DOHH2 (cell line): ENCODE measurements around the gene WFIKKN2.

Experiments
- EZH2phosphoT487 ChIP-seq: fragments of 200-600 bp; sonication (generic); IDR thresholded peaks from 2 replicates; pipeline ENCODE4 v1.6.1; 2017; ENCODE audit warnings: borderline replicate concordance, mild to moderate bottlenecking, antibody characterized with exemption, low read length, moderate library complexity, mixed read lengths
- TF ChIP-seq, protein P1 (sequence below): fragments of 200-600 bp; sonication (generic); IDR thresholded peaks from one replicate; pipeline ENCODE4 v1.5.1; 2014; ENCODE audit warnings: antibody characterized with exemption, mild to moderate bottlenecking, low read depth, low read length; ENCODE audit not compliant: poor library complexity, severe bottlenecking

GRCh38 chr17:50877838-50878237 lies 42.5 kb downstream of the WFIKKN2 start:
- TF ChIP-seq, protein P1, sequence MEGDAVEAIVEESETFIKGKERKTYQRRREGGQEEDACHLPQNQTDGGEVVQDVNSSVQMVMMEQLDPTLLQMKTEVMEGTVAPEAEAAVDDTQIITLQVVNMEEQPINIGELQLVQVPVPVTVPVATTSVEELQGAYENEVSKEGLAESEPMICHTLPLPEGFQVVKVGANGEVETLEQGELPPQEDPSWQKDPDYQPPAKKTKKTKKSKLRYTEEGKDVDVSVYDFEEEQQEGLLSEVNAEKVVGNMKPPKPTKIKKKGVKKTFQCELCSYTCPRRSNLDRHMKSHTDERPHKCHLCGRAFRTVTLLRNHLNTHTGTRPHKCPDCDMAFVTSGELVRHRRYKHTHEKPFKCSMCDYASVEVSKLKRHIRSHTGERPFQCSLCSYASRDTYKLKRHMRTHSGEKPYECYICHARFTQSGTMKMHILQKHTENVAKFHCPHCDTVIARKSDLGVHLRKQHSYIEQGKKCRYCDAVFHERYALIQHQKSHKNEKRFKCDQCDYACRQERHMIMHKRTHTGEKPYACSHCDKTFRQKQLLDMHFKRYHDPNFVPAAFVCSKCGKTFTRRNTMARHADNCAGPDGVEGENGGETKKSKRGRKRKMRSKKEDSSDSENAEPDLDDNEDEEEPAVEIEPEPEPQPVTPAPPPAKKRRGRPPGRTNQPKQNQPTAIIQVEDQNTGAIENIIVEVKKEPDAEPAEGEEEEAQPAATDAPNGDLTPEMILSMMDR, result no peak
- no peak for TF ChIP-seq EZH2phosphoT487
